ENCODE data around the gene FOXD4L3. TPM values are rescaled to one million over a fixed set of nuclear protein-coding genes. Genes with fewer than 3 reads are reported as not detected.
"Not testable (repeated sequence)": the region's sequence is repeated elsewhere in the genome, so short reads cannot be mapped to it uniquely, and the experiment has no call there.

FOXD4L3 gene
- total and polyA plus RNA-seq, 10 of the 15 experiments (the other 5 are each of a cell fraction or from before 2014, with no cell fraction given), result 0.08 to 0.11 TPM; not detected in 8

DNA sequence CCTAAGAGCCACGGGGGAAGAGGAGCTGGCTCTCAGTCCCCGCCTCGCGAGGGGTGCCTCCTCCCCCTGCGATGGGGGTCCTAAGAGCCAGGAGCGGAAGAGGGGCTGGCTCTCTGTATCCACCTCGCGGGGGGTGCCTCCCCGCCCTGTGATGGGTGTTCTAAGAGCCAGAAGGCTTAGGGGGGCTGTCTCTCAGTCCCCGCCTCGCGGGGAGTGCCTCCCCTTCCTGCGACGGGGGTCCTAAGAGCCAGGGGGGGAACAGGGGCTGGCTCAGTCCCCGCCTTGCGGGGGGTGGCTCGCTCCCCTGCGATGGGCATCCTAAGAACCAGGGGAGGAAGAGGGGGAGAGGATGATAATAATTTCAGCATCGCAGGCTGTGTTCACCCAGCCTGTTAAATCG, 21.9 kb downstream of the FOXD4L3 start:
- H3K27ac ChIP-seq (ENCODE audit: control insufficient read depth, insufficient read depth); BruUV-seq (replicated peaks); H3K9me3 ChIP-seq (replicated peaks; ENCODE audit: control insufficient read depth, insufficient read depth, low read length); DNase-seq (ENCODE audit: low read depth, low spot score); SMC1A ChIA-PET (ENCODE audit: uncharacterized antibody, unreplicated experiment); H3K4me2 ChIP-seq (ENCODE audit: control insufficient read depth, insufficient read depth); H3K36me3 ChIP-seq (ENCODE audit: control insufficient read depth in 2 of 2, insufficient read depth in 2 of 2, low read length in 1 of 2); H3K9ac ChIP-seq (ENCODE audit: control insufficient read depth, insufficient read depth, low read length); H3K4me1 ChIP-seq (ENCODE audit: control insufficient read depth, insufficient read depth, low read length); H4K20me1 ChIP-seq (ENCODE audit: control insufficient read depth, insufficient read depth); CTCF ChIA-PET; intact Hi-C loops (cut with micrococcal nuclease; ENCODE audit: unreplicated experiment); ATAC-seq; H3K79me2 ChIP-seq (ENCODE audit: control insufficient read depth, insufficient read depth, low read length); H3K27me3 ChIP-seq (replicated peaks in 1 of 2; ENCODE audit: control insufficient read depth in 2 of 2, insufficient read depth in 2 of 2, low read length in 1 of 2); RAD21 ChIA-PET (ENCODE audit: unreplicated experiment); in situ Hi-C loops (cut with MboI); FAIRE-seq; POLR2A ChIA-PET; H3K4me3 ChIP-seq; H2AFZ ChIP-seq (ENCODE audit: control insufficient read depth, low read depth, low read length): not testable (repeated sequence)
- WGBS (ENCODE audit: insufficient coverage, insufficient replicate concordance, low lambda C conversion rate, missing lambda C conversion rate), result 24% methylated on average over 3 of the region's 20 CpGs

DNA sequence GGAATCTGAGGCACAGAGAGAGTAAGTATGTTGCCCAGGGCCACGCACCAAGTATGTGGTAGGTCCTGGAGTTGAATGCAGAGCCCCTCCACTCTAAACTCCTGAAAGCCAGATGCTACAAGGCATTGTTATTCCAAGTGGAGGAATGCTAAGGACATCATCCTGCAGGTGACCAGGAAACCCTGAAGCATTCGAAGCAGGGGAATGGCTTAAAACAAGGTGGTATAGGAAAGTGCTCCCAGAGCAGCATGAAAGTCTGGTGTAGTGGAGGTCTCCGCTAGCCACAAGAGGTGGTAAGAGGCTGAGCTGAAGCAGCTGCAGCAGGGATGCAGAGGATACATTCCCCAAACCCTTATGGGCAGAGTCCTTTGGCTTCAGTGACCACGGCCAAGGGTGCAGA, 26.4 kb downstream of the FOXD4L3 start:
- H3K4me1 ChIP-seq (ENCODE audit: control insufficient read depth, insufficient read depth, low read length); H2AFZ ChIP-seq (ENCODE audit: control insufficient read depth, low read depth, low read length); H3K36me3 ChIP-seq (ENCODE audit: control insufficient read depth in 2 of 2, insufficient read depth in 2 of 2, low read length in 1 of 2); RAD21 ChIA-PET (ENCODE audit: unreplicated experiment); DNase-seq (ENCODE audit: low read depth, low spot score); POLR2A ChIA-PET; H3K4me3 ChIP-seq; CTCF ChIA-PET; in situ Hi-C loops (cut with MboI); H3K27ac ChIP-seq (ENCODE audit: control insufficient read depth, insufficient read depth); H3K27me3 ChIP-seq (replicated peaks in 1 of 2; ENCODE audit: control insufficient read depth in 2 of 2, insufficient read depth in 2 of 2, low read length in 1 of 2); FAIRE-seq; ATAC-seq; intact Hi-C loops (cut with micrococcal nuclease; ENCODE audit: unreplicated experiment); H3K9me3 ChIP-seq (replicated peaks; ENCODE audit: control insufficient read depth, insufficient read depth, low read length); H4K20me1 ChIP-seq (ENCODE audit: control insufficient read depth, insufficient read depth); H3K4me2 ChIP-seq (ENCODE audit: control insufficient read depth, insufficient read depth); BruUV-seq (replicated peaks); H3K9ac ChIP-seq (ENCODE audit: control insufficient read depth, insufficient read depth, low read length); SMC1A ChIA-PET (ENCODE audit: uncharacterized antibody, unreplicated experiment); H3K79me2 ChIP-seq (ENCODE audit: control insufficient read depth, insufficient read depth, low read length): not testable (repeated sequence)
- WGBS (ENCODE audit: insufficient coverage, insufficient replicate concordance, low lambda C conversion rate, missing lambda C conversion rate), result 44% methylated on average over 2 of the region's 4 CpGs

DNA sequence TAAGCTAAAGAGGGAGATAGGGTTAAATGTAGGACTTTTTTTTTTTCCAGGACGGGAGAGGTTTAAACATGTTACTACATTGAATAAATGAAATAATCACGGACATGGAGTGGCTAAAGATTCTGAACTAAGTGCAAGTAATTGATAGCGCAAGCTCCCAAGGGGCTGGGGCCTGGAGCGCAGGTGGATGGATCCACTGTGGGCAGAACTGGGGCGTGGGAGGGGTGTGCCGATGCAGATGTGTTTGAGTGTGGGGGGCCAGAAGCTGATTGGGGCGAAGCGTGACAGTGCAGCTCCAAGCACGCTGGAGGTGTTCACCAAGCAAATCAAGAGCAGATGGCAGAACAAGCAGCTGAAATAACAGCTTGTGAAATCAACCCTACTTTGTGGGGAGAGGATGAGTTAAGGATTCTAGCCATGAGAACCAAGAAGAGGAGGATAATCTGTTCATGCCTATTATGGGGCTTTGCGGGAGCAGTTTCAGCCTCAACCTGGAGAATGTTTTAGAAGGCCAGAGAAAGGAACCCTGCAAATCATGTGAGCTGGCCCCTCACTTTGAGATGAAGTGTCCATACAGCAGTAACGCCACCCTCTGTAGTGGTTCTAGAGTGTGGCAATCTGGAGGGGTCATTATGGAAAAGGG, 28.0 kb downstream of the FOXD4L3 start:
- H3K4me2 ChIP-seq (ENCODE audit: control insufficient read depth, insufficient read depth); ATAC-seq; BruUV-seq (replicated peaks); H3K9me3 ChIP-seq (replicated peaks; ENCODE audit: control insufficient read depth, insufficient read depth, low read length); H3K27me3 ChIP-seq (replicated peaks in 1 of 2; ENCODE audit: control insufficient read depth in 2 of 2, insufficient read depth in 2 of 2, low read length in 1 of 2); RAD21 ChIA-PET (ENCODE audit: unreplicated experiment); FAIRE-seq; H3K9ac ChIP-seq (ENCODE audit: control insufficient read depth, insufficient read depth, low read length); DNase-seq (ENCODE audit: low read depth, low spot score); POLR2A ChIA-PET; SMC1A ChIA-PET (ENCODE audit: uncharacterized antibody, unreplicated experiment); in situ Hi-C loops (cut with MboI); H3K27ac ChIP-seq (ENCODE audit: control insufficient read depth, insufficient read depth); H4K20me1 ChIP-seq (ENCODE audit: control insufficient read depth, insufficient read depth); intact Hi-C loops (cut with micrococcal nuclease; ENCODE audit: unreplicated experiment); H2AFZ ChIP-seq (ENCODE audit: control insufficient read depth, low read depth, low read length); CTCF ChIA-PET; H3K4me3 ChIP-seq; H3K4me1 ChIP-seq (ENCODE audit: control insufficient read depth, insufficient read depth, low read length); H3K79me2 ChIP-seq (ENCODE audit: control insufficient read depth, insufficient read depth, low read length); H3K36me3 ChIP-seq (ENCODE audit: control insufficient read depth in 2 of 2, insufficient read depth in 2 of 2, low read length in 1 of 2): not testable (repeated sequence)
- WGBS (ENCODE audit: insufficient coverage, insufficient replicate concordance, low lambda C conversion rate, missing lambda C conversion rate), result 62% methylated on average over 9 of the region's 11 CpGs

DNA sequence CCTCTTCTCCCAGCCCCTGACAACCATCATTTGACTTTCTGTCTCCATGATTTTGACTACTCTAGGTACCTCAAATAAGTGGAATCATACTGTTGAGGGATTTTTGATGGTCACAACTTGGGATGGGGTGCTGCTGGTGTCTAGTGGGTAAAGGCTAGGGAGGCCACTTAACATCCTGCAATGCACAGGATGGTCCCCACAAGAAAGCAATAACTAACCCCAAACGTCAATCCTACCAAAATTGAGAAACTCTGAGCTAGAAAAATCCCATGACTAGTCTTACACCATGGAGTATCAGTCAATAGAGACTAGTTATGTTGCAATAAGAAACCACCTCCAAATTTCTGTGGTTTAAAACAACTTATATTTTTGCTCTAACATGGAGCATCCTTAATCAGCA, 29.5 kb downstream of the FOXD4L3 start:
- DNase-seq (ENCODE audit: low read depth, low spot score); H2AFZ ChIP-seq (ENCODE audit: control insufficient read depth, low read depth, low read length); H4K20me1 ChIP-seq (ENCODE audit: control insufficient read depth, insufficient read depth); RAD21 ChIA-PET (ENCODE audit: unreplicated experiment); H3K9ac ChIP-seq (ENCODE audit: control insufficient read depth, insufficient read depth, low read length); H3K27ac ChIP-seq (ENCODE audit: control insufficient read depth, insufficient read depth); H3K79me2 ChIP-seq (ENCODE audit: control insufficient read depth, insufficient read depth, low read length); H3K36me3 ChIP-seq (ENCODE audit: control insufficient read depth in 2 of 2, insufficient read depth in 2 of 2, low read length in 1 of 2); BruUV-seq (replicated peaks); in situ Hi-C loops (cut with MboI); H3K27me3 ChIP-seq (replicated peaks in 1 of 2; ENCODE audit: control insufficient read depth in 2 of 2, insufficient read depth in 2 of 2, low read length in 1 of 2); FAIRE-seq; ATAC-seq; CTCF ChIA-PET; intact Hi-C loops (cut with micrococcal nuclease; ENCODE audit: unreplicated experiment); SMC1A ChIA-PET (ENCODE audit: uncharacterized antibody, unreplicated experiment); H3K9me3 ChIP-seq (replicated peaks; ENCODE audit: control insufficient read depth, insufficient read depth, low read length); H3K4me2 ChIP-seq (ENCODE audit: control insufficient read depth, insufficient read depth); POLR2A ChIA-PET; H3K4me1 ChIP-seq (ENCODE audit: control insufficient read depth, insufficient read depth, low read length); H3K4me3 ChIP-seq: not testable (repeated sequence)
- no CpG with 5 or more reads among the region's 1 CpG for WGBS (ENCODE audit: insufficient coverage, insufficient replicate concordance, low lambda C conversion rate, missing lambda C conversion rate)

All from GM12878 (cell line).